Measurements from ENCODE around the gene LARGE2. TPM values are rescaled to one million over a fixed set of nuclear protein-coding genes. Genes with fewer than 3 reads are reported as not detected.

The LARGE2 gene
- total and polyA plus RNA-seq, 2 of the 13 experiments (the other 11 are each of a cell fraction or from before 2014, with no cell fraction given), result 8.5 to 21.6 TPM

DNA sequence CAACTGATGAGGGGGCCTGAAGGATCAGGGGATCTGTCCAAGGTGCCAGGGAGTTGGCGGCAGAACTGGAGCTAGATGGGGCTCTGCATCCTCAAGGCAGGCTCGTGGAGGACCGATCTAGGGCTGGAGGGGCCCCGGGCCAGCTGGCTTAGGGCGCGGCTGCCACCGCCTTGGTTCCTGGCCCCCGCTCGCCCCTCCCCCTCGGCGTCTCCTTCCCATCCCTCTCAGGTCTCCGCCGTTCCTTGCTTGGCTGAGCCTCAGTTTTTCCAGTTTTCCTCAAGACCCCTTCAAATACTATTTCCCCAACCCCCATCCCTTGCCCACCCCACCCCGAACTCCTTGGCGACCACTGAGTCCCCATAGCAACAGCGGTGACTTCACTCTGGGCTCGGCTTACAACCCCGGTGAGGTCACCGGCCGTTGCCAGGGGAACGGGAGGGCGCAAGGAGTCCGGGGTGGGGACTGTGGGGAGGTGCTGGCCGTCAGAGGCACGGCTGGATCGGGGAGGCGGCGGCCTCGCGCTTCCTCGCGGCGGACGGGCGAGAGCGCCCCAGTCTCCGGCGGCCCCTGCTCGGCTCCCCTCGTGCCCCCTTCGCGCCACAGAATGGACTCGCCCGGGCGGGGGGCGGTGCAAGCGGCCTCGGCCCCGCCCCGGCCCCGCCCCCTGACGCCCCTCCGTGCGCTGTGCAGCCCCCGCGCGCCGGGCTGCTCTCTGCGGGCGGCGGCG is 22.8 kb upstream of the LARGE2 start (continued):
- TF ChIP-seq, protein P1, sequence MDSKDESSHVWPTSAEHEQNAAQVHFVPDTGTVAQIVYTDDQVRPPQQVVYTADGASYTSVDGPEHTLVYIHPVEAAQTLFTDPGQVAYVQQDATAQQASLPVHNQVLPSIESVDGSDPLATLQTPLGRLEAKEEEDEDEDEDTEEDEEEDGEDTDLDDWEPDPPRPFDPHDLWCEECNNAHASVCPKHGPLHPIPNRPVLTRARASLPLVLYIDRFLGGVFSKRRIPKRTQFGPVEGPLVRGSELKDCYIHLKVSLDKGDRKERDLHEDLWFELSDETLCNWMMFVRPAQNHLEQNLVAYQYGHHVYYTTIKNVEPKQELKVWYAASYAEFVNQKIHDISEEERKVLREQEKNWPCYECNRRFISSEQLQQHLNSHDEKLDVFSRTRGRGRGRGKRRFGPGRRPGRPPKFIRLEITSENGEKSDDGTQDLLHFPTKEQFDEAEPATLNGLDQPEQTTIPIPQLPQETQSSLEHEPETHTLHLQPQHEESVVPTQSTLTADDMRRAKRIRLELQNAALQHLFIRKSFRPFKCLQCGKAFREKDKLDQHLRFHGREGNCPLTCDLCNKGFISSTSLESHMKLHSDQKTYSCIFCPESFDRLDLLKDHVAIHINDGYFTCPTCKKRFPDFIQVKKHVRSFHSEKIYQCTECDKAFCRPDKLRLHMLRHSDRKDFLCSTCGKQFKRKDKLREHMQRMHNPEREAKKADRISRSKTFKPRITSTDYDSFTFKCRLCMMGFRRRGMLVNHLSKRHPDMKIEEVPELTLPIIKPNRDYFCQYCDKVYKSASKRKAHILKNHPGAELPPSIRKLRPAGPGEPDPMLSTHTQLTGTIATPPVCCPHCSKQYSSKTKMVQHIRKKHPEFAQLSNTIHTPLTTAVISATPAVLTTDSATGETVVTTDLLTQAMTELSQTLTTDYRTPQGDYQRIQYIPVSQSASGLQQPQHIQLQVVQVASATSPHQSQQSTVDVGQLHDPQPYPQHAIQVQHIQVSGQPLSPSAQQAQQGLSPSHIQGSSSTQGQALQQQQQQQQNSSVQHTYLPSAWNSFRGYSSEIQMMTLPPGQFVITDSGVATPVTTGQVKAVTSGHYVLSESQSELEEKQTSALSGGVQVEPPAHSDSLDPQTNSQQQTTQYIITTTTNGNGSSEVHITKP (CRISPR knock-in tag; IDR thresholded peaks at IDR 0.05; ENCODE audit: low read depth), result peak; percentile 98
- peak; percentile 28; the same call in 1 of the 2 replicates for TF ChIP-seq ZNF563 (CRISPR knock-in tag; IDR thresholded peaks at IDR 0.05)
- TF ChIP-seq, protein P2, sequence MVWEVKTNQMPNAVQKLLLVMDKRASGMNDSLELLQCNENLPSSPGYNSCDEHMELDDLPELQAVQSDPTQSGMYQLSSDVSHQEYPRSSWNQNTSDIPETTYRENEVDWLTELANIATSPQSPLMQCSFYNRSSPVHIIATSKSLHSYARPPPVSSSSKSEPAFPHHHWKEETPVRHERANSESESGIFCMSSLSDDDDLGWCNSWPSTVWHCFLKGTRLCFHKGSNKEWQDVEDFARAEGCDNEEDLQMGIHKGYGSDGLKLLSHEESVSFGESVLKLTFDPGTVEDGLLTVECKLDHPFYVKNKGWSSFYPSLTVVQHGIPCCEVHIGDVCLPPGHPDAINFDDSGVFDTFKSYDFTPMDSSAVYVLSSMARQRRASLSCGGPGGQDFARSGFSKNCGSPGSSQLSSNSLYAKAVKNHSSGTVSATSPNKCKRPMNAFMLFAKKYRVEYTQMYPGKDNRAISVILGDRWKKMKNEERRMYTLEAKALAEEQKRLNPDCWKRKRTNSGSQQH (CRISPR knock-in tag; IDR thresholded peaks at IDR 0.05; ENCODE audit: low read depth), result peak; percentile 74
- TF ChIP-seq ATAD3A (CRISPR knock-in tag; IDR thresholded peaks at IDR 0.05), result no peak
- TF ChIP-seq, protein P3, sequence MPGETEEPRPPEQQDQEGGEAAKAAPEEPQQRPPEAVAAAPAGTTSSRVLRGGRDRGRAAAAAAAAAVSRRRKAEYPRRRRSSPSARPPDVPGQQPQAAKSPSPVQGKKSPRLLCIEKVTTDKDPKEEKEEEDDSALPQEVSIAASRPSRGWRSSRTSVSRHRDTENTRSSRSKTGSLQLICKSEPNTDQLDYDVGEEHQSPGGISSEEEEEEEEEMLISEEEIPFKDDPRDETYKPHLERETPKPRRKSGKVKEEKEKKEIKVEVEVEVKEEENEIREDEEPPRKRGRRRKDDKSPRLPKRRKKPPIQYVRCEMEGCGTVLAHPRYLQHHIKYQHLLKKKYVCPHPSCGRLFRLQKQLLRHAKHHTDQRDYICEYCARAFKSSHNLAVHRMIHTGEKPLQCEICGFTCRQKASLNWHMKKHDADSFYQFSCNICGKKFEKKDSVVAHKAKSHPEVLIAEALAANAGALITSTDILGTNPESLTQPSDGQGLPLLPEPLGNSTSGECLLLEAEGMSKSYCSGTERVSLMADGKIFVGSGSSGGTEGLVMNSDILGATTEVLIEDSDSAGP (CRISPR knock-in tag; IDR thresholded peaks at IDR 0.05; ENCODE audit: borderline replicate concordance), result peak; percentile 64; the same call in 1 of the 2 replicates
- peak; percentile 51; the same call in 1 of the 2 replicates for TF ChIP-seq GABPB1 (CRISPR knock-in tag; IDR thresholded peaks at IDR 0.05)
- TF ChIP-seq, protein P4, sequence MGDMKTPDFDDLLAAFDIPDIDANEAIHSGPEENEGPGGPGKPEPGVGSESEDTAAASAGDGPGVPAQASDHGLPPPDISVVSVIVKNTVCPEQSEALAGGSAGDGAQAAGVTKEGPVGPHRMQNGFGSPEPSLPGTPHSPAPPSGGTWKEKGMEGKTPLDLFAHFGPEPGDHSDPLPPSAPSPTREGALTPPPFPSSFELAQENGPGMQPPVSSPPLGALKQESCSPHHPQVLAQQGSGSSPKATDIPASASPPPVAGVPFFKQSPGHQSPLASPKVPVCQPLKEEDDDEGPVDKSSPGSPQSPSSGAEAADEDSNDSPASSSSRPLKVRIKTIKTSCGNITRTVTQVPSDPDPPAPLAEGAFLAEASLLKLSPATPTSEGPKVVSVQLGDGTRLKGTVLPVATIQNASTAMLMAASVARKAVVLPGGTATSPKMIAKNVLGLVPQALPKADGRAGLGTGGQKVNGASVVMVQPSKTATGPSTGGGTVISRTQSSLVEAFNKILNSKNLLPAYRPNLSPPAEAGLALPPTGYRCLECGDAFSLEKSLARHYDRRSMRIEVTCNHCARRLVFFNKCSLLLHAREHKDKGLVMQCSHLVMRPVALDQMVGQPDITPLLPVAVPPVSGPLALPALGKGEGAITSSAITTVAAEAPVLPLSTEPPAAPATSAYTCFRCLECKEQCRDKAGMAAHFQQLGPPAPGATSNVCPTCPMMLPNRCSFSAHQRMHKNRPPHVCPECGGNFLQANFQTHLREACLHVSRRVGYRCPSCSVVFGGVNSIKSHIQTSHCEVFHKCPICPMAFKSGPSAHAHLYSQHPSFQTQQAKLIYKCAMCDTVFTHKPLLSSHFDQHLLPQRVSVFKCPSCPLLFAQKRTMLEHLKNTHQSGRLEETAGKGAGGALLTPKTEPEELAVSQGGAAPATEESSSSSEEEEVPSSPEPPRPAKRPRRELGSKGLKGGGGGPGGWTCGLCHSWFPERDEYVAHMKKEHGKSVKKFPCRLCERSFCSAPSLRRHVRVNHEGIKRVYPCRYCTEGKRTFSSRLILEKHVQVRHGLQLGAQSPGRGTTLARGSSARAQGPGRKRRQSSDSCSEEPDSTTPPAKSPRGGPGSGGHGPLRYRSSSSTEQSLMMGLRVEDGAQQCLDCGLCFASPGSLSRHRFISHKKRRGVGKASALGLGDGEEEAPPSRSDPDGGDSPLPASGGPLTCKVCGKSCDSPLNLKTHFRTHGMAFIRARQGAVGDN (CRISPR knock-in tag; IDR thresholded peaks at IDR 0.05), result peak; percentile 55
- TF ChIP-seq TCF12 (IDR thresholded peaks at IDR 0.05), result no peak
- 0 out of 2 replicates have a peak, but pooled peaks have one; percentile 46 for TF ChIP-seq TCF12 (CRISPR knock-in tag; IDR thresholded peaks at IDR 0.05)
- peak; percentile 61 for TF ChIP-seq ATF7 (IDR thresholded peaks at IDR 0.05)
- no peak for TF ChIP-seq ATF7 (CRISPR knock-in tag; IDR thresholded peaks at IDR 0.05)
- TF ChIP-seq ZNF496 (CRISPR knock-in tag; IDR thresholded peaks at IDR 0.05; ENCODE audit: insufficient replicate concordance), result no peak
- TF ChIP-seq HMG20A (CRISPR knock-in tag; IDR thresholded peaks at IDR 0.05; ENCODE audit: borderline replicate concordance), result no peak
- TF ChIP-seq, protein P5, sequence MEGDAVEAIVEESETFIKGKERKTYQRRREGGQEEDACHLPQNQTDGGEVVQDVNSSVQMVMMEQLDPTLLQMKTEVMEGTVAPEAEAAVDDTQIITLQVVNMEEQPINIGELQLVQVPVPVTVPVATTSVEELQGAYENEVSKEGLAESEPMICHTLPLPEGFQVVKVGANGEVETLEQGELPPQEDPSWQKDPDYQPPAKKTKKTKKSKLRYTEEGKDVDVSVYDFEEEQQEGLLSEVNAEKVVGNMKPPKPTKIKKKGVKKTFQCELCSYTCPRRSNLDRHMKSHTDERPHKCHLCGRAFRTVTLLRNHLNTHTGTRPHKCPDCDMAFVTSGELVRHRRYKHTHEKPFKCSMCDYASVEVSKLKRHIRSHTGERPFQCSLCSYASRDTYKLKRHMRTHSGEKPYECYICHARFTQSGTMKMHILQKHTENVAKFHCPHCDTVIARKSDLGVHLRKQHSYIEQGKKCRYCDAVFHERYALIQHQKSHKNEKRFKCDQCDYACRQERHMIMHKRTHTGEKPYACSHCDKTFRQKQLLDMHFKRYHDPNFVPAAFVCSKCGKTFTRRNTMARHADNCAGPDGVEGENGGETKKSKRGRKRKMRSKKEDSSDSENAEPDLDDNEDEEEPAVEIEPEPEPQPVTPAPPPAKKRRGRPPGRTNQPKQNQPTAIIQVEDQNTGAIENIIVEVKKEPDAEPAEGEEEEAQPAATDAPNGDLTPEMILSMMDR (CRISPR knock-in tag; IDR thresholded peaks at IDR 0.05), result 0 out of 2 replicates have a peak, but pooled peaks have one; percentile 0

Measured in HepG2 (cell line).